Measurements from ENCODE around the gene TOMM20L.
"Not testable (repeated sequence)": the region's sequence is repeated elsewhere in the genome, so short reads cannot be mapped to it uniquely, and the experiment has no call there.

Gene TOMM20L

GRCh38 chr14:58395812-58396788, at the start of gene TOMM20L:
Gene TOMM20L (plus strand): TSS chr14:58395930. CDS start chr14:58395958, 28 bp downstream.
- DNase-seq = peak; percentile 74

- DNase-seq = no peak
Measured at GRCh38 chr14:58353516-58354299, 42.0 kb upstream of the TOMM20L start.

- no peak for DNase-seq
Measured at GRCh38 chr14:58354808-58355207, 40.9 kb upstream of the TOMM20L start.

- DNase-seq = no peak
Measured at GRCh38 chr14:58356268-58356667, 39.5 kb upstream of the TOMM20L start.

GRCh38 chr14:58362272-58362671, 33.5 kb upstream of the TOMM20L start:
- not testable (repeated sequence) for DNase-seq

GRCh38 chr14:58362798-58363412, 32.8 kb upstream of the TOMM20L start:
- DNase-seq = no peak

- DNase-seq = no peak
Measured at GRCh38 chr14:58364316-58364715, 31.4 kb upstream of the TOMM20L start.

- no peak for DNase-seq
Measured at GRCh38 chr14:58367296-58367695, 28.4 kb upstream of the TOMM20L start.

GRCh38 chr14:58368956-58369355, 26.8 kb upstream of the TOMM20L start:
- DNase-seq = no peak

- no peak for DNase-seq
Measured at GRCh38 chr14:58376791-58377190, 18.9 kb upstream of the TOMM20L start.

- no peak for DNase-seq
Measured at GRCh38 chr14:58390830-58391229, 4.9 kb upstream of the TOMM20L start.

- no peak for DNase-seq
Measured at GRCh38 chr14:58395562-58395811, 243 bp upstream of the TOMM20L start.

- no peak for DNase-seq
Measured at GRCh38 chr14:58397156-58397555, 1.4 kb downstream of the TOMM20L start.

GRCh38 chr14:58398495-58398894, 2.8 kb downstream of the TOMM20L start:
- DNase-seq = no peak

GRCh38 chr14:58398895-58399294, 3.2 kb downstream of the TOMM20L start:
- DNase-seq = no peak

GRCh38 chr14:58401587-58401986, 5.9 kb downstream of the TOMM20L start:
- no peak for DNase-seq

- DNase-seq = no peak
Measured at GRCh38 chr14:58408681-58409215, 13.0 kb downstream of the TOMM20L start.

- no peak for DNase-seq
Measured at GRCh38 chr14:58414845-58415244, 19.1 kb downstream of the TOMM20L start.

GRCh38 chr14:58415636-58416547, 20.2 kb downstream of the TOMM20L start:
- no peak for DNase-seq

GRCh38 chr14:58416934-58417333, 21.2 kb downstream of the TOMM20L start:
- DNase-seq = not testable (repeated sequence)

- peak; percentile 53 for DNase-seq
Measured at GRCh38 chr14:58426670-58427280, 31.0 kb downstream of the TOMM20L start.

All from activated naive CD4-positive, alpha-beta T cell treated with Interleukin-2 at 50 U/mL for 16 hours (primary cell).